Thoracic aorta (tissue), 2 donors: ENCODE results near the gene ARHGEF16. TPM values are rescaled to one million over a fixed set of nuclear protein-coding genes. Genes with fewer than 3 reads are reported as not detected.
A peak's percentile ranks its signal among the peaks of the same experiment; 100 is the strongest.

Experiments
- ATAC-seq: fragments of 150-250 bp; one replicate; pipeline ENCODE4 v1.8.0; 2017; ENCODE audit warnings: low read depth; ENCODE audit not compliant: insufficient number of reproducible peaks, low FRiP score
- DNase-seq: peaks from one replicate; pipeline ENCODE4 v3.0.0-alpha.2; 2020; ENCODE audit warnings: low spot score
- H3K27ac ChIP-seq, 2 donors: fragments of 200-600 bp; sonication (generic); 1 replicate in 1 of 2; 2 replicates in 1 of 2; pipeline ENCODE4 v1.5.1; 2016; ENCODE audit warnings: mild to moderate bottlenecking in 2 of 2, moderate library complexity in 2 of 2
- H3K27me3 ChIP-seq: fragments of 200-600 bp; sonication (generic); replicated peaks from 2 replicates; pipeline ENCODE4 v1.6.0; 2016; ENCODE audit warnings: mild to moderate bottlenecking; ENCODE audit not compliant: insufficient read depth
- H3K36me3 ChIP-seq: fragments of 200-600 bp; sonication (generic); one replicate; pipeline ENCODE4 v1.5.1; 2016
- H3K4me1 ChIP-seq, 2 donors: fragments of 200-600 bp; sonication (generic); 1 replicate in 1 of 2; 2 replicates in 1 of 2; pipeline versions ENCODE4 v1.5.1 to v1.6.0; 2016; ENCODE audit warnings: low read depth in 2 of 2, mild to moderate bottlenecking in 1 of 2; ENCODE audit not compliant: control insufficient read depth in 1 of 2
- H3K4me3 ChIP-seq: fragments of 200-600 bp; sonication (generic); 2 replicates; pipeline ENCODE4 v1.5.1; 2016; ENCODE audit warnings: mild to moderate bottlenecking
- H3K9me3 ChIP-seq: fragments of 200-600 bp; sonication (generic); 2 replicates; pipeline ENCODE4 v1.5.1; 2016
- CTCF ChIP-seq: fragments of 200-600 bp; sonication (generic); IDR thresholded peaks from one replicate; pipeline ENCODE4 v1.5.1; 2019; ENCODE audit warnings: antibody characterized with exemption
- total RNA-seq, 2 donors: library from RNA; depleted of rRNA; stranded (reverse); fragments of >200 nt; gene quantifications; one replicate each; pipeline versions ENCODE4 v1.1.0 to v1.2.3, GENCODE V29; 2016

ARHGEF16 gene
- total RNA-seq, 2 donors from 2014 or later, result 1.6 to 2.4 TPM

- ATAC-seq (no peak), DNase-seq (no peak)
- no peak for TF ChIP-seq CTCF
- Histone ChIP-seq H3K27ac (no peak overlapping the region), H3K9me3 (no peaks in the 10 kb centered on the region), H3K4me1 (peaks cover 5 to 14% of the 10 kb centered on the region in 2 donors), H3K4me3 (peak overlapping the region; percentile 70), H3K27me3 (peaks cover 4% of the 10 kb centered on the region), H3K36me3 (no peaks in the 10 kb centered on the region)
Measured at GRCh38 chr1:3454811-3455618, 550 bp downstream of the ARHGEF16 start.

- Histone ChIP-seq H3K4me3 (no peak overlapping the region), H3K4me1 (peaks cover 5 to 14% of the 10 kb centered on the region in 2 donors), H3K27me3 (peaks cover 4% of the 10 kb centered on the region), H3K9me3 (no peaks in the 10 kb centered on the region), H3K27ac (no peak overlapping the region), H3K36me3 (no peaks in the 10 kb centered on the region)
- TF ChIP-seq CTCF, result no peak
- no peak for DNase-seq
- ATAC-seq, result no peak
Measured at GRCh38 chr1:3455670-3456448, 1.4 kb downstream of the ARHGEF16 start.

GRCh38 chr1:3456449-3456963 is 2.0 kb downstream of the ARHGEF16 start:
- ATAC-seq (no peak), DNase-seq (no peak)
- no peak overlapping the region for H3K4me3 ChIP-seq
- no peaks in the 10 kb centered on the region for H3K9me3 ChIP-seq
- H3K36me3 ChIP-seq, result no peaks in the 10 kb centered on the region
- H3K4me1 ChIP-seq, result peaks cover 5 to 14% of the 10 kb centered on the region in 2 donors
- no peak for TF ChIP-seq CTCF
- no peak overlapping the region for H3K27ac ChIP-seq
- H3K27me3 ChIP-seq, result peaks cover 4% of the 10 kb centered on the region

GRCh38 chr1:3456964-3457909 is 2.8 kb downstream of the ARHGEF16 start:
- Histone ChIP-seq H3K36me3 (no peaks in the 10 kb centered on the region), H3K9me3 (no peaks in the 10 kb centered on the region), H3K27ac (no peak overlapping the region), H3K4me1 (peaks cover 5 to 14% of the 10 kb centered on the region in 2 donors), H3K4me3 (no peak overlapping the region), H3K27me3 (peaks cover 4% of the 10 kb centered on the region)
- ATAC-seq (no peak), DNase-seq (no peak)
- no peak for TF ChIP-seq CTCF
